Ishikawa (cell line): ENCODE measurements around the gene DEFB129.
A peak's percentile ranks its signal among the peaks of the same experiment; 100 is the strongest.

Experiments
- CEBPB ChIP-seq: IDR thresholded peaks from 2 replicates; pipeline ENCODE4 v1.6.1; 2012
- CREB1 ChIP-seq: IDR thresholded peaks from 2 replicates; pipeline ENCODE4 v1.6.1; 2012; ENCODE audit warnings: low read depth
- EGR1 ChIP-seq: IDR thresholded peaks from 2 replicates; pipeline ENCODE4 v1.6.1; 2012
- EP300 ChIP-seq: IDR thresholded peaks from 2 replicates; pipeline ENCODE4 v1.6.1; 2012; ENCODE audit warnings: borderline replicate concordance
- FOXM1 ChIP-seq: IDR thresholded peaks from 2 replicates; pipeline ENCODE4 v1.6.1; 2012; ENCODE audit warnings: low read depth, borderline replicate concordance
- MAX ChIP-seq: IDR thresholded peaks from 2 replicates; pipeline ENCODE4 v1.6.1; 2012
- NFIC ChIP-seq: IDR thresholded peaks from 2 replicates; pipeline ENCODE4 v1.6.1; 2012
- RAD21 ChIP-seq: IDR thresholded peaks from 2 replicates; pipeline ENCODE4 v1.6.1; 2012; ENCODE audit warnings: low read depth
- REST ChIP-seq: IDR thresholded peaks from 2 replicates; pipeline ENCODE4 v1.6.1; 2012; ENCODE audit warnings: low read depth, mild to moderate bottlenecking
- TAF1 ChIP-seq: IDR thresholded peaks from 2 replicates; pipeline ENCODE4 v1.6.1; 2012; ENCODE audit warnings: low read depth, mild to moderate bottlenecking
- TCF12 ChIP-seq: IDR thresholded peaks from 2 replicates; pipeline ENCODE4 v1.6.1; 2012; ENCODE audit warnings: low read depth
- TEAD4 ChIP-seq: IDR thresholded peaks from 2 replicates; pipeline ENCODE4 v1.6.1; 2012
- YY1 ChIP-seq: IDR thresholded peaks from 2 replicates; pipeline ENCODE4 v1.6.1; 2012; ENCODE audit warnings: low read depth
- ZBTB7A ChIP-seq: IDR thresholded peaks from 2 replicates; pipeline ENCODE4 v1.6.1; 2012; ENCODE audit warnings: low read depth
- TF ChIP-seq, protein P1 (sequence below): IDR thresholded peaks from 2 replicates; pipeline ENCODE4 v1.6.1; 2012

DEFB129 gene

GRCh38 chr20:258269-258858, 31.3 kb downstream of the DEFB129 start:
- TF ChIP-seq EGR1 (no peak), NFIC (no peak), CEBPB (no peak), FOXM1 (no peak), REST (no peak), EP300 (no peak), RAD21 (no peak), YY1 (no peak), CREB1 (no peak), ZBTB7A (no peak), MAX (no peak), TAF1 (no peak)
- TF ChIP-seq, protein P1, sequence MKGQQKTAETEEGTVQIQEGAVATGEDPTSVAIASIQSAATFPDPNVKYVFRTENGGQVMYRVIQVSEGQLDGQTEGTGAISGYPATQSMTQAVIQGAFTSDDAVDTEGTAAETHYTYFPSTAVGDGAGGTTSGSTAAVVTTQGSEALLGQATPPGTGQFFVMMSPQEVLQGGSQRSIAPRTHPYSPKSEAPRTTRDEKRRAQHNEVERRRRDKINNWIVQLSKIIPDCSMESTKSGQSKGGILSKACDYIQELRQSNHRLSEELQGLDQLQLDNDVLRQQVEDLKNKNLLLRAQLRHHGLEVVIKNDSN, result no peak

DNA sequence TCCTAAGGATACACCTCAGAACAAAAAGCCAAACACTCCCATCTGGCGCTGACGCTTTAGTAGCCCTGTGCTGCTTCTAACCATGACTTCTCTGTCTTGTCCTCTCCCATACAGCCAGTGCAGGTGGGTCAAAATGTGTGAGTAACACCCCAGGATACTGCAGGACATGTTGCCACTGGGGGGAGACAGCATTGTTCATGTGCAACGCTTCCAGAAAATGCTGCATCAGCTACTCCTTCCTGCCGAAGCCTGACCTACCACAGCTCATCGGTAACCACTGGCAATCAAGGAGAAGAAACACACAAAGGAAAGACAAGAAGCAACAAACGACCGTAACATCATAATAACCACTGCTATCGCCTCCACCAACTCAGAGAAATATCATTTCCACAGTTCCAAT, 31.9 kb downstream of the DEFB129 start:
- peak; percentile 18; the same call in 1 of the 2 replicates for TF ChIP-seq RAD21
- TF ChIP-seq NFIC, result no peak

DNA sequence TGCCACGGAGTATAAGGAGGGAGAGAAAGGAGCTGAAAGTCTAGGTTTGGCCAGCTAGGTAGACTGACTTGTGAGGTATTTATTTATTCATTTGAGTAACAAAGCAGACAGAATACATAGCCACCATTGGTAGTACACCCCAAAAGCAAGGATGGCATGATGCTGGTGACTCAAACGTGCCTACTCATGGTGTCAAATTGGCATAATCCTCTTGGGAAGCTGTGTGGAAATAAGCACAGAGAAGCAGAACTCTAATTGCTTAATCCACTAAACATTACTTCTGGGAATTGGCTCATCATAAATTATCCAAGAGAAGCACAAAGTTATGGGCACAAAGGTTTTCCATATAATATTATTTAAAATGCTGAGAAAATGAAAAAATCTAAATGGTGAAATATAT, 32.9 kb downstream of the DEFB129 start:
- TF ChIP-seq EP300 (no peak), EGR1 (no peak), TAF1 (no peak), CREB1 (no peak), TCF12 (no peak), NFIC (no peak), MAX (no peak), TEAD4 (no peak), FOXM1 (no peak), RAD21 (no peak), REST (no peak), ZBTB7A (no peak), CEBPB (no peak)
- TF ChIP-seq, protein P1, result no peak

- TF ChIP-seq YY1 (no peak), NFIC (no peak), FOXM1 (no peak)
These were observed 36.6 kb downstream of the DEFB129 start for GRCh38 chr20:263701-264100.

- TF ChIP-seq, protein P1, result no peak
- TF ChIP-seq EGR1 (no peak), ZBTB7A (peak; percentile 75), YY1 (no peak), MAX (peak; percentile 75), TEAD4 (peak; percentile 66; the same call in 1 of the 2 replicates), FOXM1 (no peak), RAD21 (peak; percentile 88)
These were observed 39.8 kb downstream of the DEFB129 start for GRCh38 chr20:266596-267562.
